ENCODE measurements around the gene TMEM86A.

Gene TMEM86A

GRCh38 chr11:18741783-18742182, 43.2 kb downstream of the TMEM86A start:
- in situ Hi-C loops (cut with MboI; ENCODE audit: low sequenced_read_pairs) = loop anchor here (25.0 kb wide), 1 partner anchor 204 kb away; the partner anchor contains the start of gene TSG101
- no peak overlapping the region for H3K4me3 ChIP-seq

DNA sequence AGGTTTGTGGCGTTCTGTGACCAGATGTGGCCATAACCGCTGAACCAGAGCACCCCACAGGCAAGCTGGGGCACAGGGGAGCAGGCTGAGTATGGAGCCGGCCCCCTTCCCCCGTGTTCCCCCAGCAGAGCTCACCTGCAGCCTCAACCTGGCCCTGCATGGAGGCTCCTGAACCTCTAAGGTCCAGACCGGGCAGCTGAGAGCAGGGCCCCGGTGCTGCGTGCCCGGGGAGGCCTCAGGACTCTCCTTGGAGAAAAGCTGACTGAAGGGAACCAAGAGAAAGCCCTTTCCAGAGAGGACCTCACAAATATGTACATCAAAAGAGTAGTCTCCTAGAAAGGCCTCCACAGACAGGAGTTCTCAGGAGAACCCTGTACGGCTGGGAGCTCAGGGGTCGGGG, 44.8 kb downstream of the TMEM86A start:
- Histone ChIP-seq H3K9me3 (no peaks in the 10 kb centered on the region), H3K4me3 (no peak overlapping the region), H3K27me3 (ENCODE audit: low read depth) (no peaks in the 10 kb centered on the region), H3K36me3 (replicated peaks) (no peaks in the 10 kb centered on the region), H3K4me1 (no peaks in the 10 kb centered on the region)
- in situ Hi-C loops (cut with MboI; ENCODE audit: low sequenced_read_pairs) = loop anchor here (25.0 kb wide), 1 partner anchor 206 kb away; the partner anchor contains the start of gene TSG101
- no peak for DNase-seq (ENCODE audit: low spot score in 2 of 2)

More at GRCh38 chr11:18741783-18742182, 43.2 kb downstream of the TMEM86A start:
- no peaks in the 10 kb centered on the region for H3K27me3 ChIP-seq (ENCODE audit: low read depth)
- H3K9me3 ChIP-seq = no peaks in the 10 kb centered on the region
- no peaks in the 10 kb centered on the region for H3K4me1 ChIP-seq
- H3K36me3 ChIP-seq (replicated peaks) = no peaks in the 10 kb centered on the region
- DNase-seq (ENCODE audit: low spot score in 2 of 2) = no peak

DNA sequence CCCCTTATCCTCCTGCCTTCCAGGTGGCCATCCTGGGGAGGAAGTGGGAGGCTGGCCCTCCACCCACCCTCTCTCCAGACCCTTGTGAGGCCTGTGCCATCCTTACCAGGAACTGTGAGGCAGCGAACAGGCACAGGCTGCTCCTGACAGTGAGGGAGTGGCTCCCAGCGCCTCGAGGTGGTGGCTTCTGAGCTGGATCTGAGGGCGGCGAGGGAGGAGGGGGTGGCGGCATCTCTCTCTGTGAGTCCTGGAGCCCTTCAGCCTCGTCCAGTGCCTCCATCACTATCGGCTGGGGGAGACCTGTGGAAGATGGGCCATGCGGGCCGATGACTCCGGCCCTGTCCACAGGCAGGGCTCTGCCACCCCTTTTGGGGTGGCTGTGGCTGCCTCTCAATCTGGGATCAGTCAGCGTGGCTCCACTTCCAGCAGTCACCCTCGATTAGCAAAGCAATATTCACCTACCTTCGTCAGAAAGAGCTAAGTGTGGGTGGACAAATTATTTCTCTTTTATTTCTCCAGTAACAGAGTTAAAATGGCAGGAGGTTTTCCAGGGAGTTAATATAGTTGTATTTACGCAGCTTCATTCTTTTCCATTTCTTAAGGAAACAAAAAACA, 45.4 kb downstream of the TMEM86A start:
- in situ Hi-C loops (cut with MboI; ENCODE audit: low sequenced_read_pairs) = loop anchor here (25.0 kb wide), 1 partner anchor 207 kb away; the partner anchor contains the start of gene TSG101
- no peaks in the 10 kb centered on the region for H3K4me1 ChIP-seq
- no peaks in the 10 kb centered on the region for H3K27me3 ChIP-seq (ENCODE audit: low read depth)
- no peak for DNase-seq (ENCODE audit: low spot score in 2 of 2)
- no peaks in the 10 kb centered on the region for H3K36me3 ChIP-seq (replicated peaks)
- H3K9me3 ChIP-seq = no peaks in the 10 kb centered on the region
- H3K4me3 ChIP-seq = no peak overlapping the region

DNA sequence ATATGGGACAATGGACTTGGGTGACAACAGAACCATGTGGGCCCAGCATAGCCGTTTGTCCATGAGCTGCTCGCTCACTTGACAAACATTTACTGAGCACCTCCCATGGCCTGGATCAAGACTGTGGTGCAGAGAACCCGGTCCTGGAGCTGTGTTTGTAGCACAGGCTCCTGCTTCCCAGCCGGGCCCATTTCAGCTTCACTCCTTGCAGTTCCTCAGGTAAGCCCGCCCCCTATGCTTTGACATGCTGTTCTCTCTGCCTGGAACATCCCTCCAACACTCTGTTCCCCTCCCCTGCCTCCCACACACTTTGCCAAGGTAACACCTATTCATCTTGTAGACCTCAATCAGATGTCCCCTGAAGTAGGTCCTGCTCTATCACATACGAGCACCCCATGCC, 46.7 kb downstream of the TMEM86A start:
- in situ Hi-C loops (cut with MboI; ENCODE audit: low sequenced_read_pairs) = loop anchor here (25.0 kb wide), 1 partner anchor 208 kb away; the partner anchor contains the start of gene TSG101
- Histone ChIP-seq H3K4me1 (no peaks in the 10 kb centered on the region), H3K27me3 (ENCODE audit: low read depth) (no peaks in the 10 kb centered on the region), H3K9me3 (no peaks in the 10 kb centered on the region), H3K36me3 (replicated peaks) (no peaks in the 10 kb centered on the region), H3K4me3 (no peak overlapping the region)
- no peak for DNase-seq (ENCODE audit: low spot score in 2 of 2)

DNA sequence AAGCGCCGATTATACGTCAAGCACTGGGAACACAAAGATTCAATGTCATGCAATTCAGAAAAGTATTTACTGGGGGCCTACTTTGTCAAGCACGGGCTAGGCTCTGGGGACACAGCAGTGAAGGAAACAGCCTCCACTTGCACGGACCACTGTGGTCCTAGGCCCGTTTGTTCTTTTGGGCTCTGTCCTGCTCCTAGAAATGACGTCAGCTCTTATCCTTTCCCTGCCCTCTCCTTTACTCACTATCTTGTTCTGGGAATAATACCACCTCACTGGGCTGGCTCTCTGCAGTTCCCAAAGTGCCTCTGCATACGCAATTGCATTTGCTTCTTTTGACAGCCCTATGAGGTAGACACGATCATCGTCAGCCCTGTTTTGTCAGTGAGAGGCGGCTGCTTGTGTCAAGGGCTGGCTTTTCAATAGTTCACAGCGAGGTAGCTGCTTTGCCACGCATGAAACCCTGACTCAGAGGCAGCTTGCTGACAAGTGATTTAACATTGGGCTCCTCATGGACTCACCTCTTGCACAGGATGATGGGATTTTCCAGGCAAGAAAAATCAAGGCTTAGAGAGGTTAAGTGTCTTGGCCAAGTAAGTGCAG, 50.3 kb downstream of the TMEM86A start:
- Histone ChIP-seq H3K36me3 (replicated peaks) (no peaks in the 10 kb centered on the region), H3K27me3 (ENCODE audit: low read depth) (no peaks in the 10 kb centered on the region; the same call in 1 of the 2 replicates), H3K4me3 (no peak overlapping the region), H3K9me3 (no peaks in the 10 kb centered on the region), H3K4me1 (no peaks in the 10 kb centered on the region)
- in situ Hi-C loops (cut with MboI; ENCODE audit: low sequenced_read_pairs) = loop anchor here (25.0 kb wide), 1 partner anchor 212 kb away; the partner anchor contains the start of gene TSG101
- DNase-seq (ENCODE audit: low spot score in 2 of 2) = no peak

- Histone ChIP-seq H3K9me3 (no peaks in the 10 kb centered on the region), H3K4me3 (no peak overlapping the region), H3K4me1 (no peaks in the 10 kb centered on the region), H3K27me3 (ENCODE audit: low read depth) (no peaks in the 10 kb centered on the region; the same call in 1 of the 2 replicates), H3K36me3 (replicated peaks) (no peaks in the 10 kb centered on the region)
- in situ Hi-C loops (cut with MboI; ENCODE audit: low sequenced_read_pairs) = loop anchor here (25.0 kb wide), 1 partner anchor 212 kb away; the partner anchor contains the start of gene TSG101
- no peak for DNase-seq (ENCODE audit: low spot score in 2 of 2)
Observed at GRCh38 chr11:18749681-18750319, 51.2 kb downstream of the TMEM86A start.

GRCh38 chr11:18750944-18751343, 52.4 kb downstream of the TMEM86A start:
- H3K4me3 ChIP-seq = no peak overlapping the region

GRCh38 chr11:18752502-18752901, 53.9 kb downstream of the TMEM86A start:
- Histone ChIP-seq H3K36me3 (replicated peaks) (no peaks in the 10 kb centered on the region), H3K4me1 (no peaks in the 10 kb centered on the region), H3K4me3 (no peak overlapping the region), H3K27me3 (ENCODE audit: low read depth) (peaks cover 4% of the 10 kb centered on the region), H3K9me3 (no peaks in the 10 kb centered on the region)
- in situ Hi-C loops (cut with MboI; ENCODE audit: low sequenced_read_pairs) = no loop called here
- no peak for DNase-seq (ENCODE audit: low spot score in 2 of 2)

More at GRCh38 chr11:18750944-18751343, 52.4 kb downstream of the TMEM86A start:
- no peaks in the 10 kb centered on the region for H3K4me1 ChIP-seq
- H3K36me3 ChIP-seq (replicated peaks) = no peaks in the 10 kb centered on the region
- H3K27me3 ChIP-seq (ENCODE audit: low read depth) = no peaks in the 10 kb centered on the region; the same call in 1 of the 2 replicates
- no peak for DNase-seq (ENCODE audit: low spot score in 2 of 2)
- in situ Hi-C loops (cut with MboI; ENCODE audit: low sequenced_read_pairs) = no loop called here
- no peaks in the 10 kb centered on the region for H3K9me3 ChIP-seq

- Histone ChIP-seq H3K4me3 (no peak overlapping the region), H3K27me3 (ENCODE audit: low read depth) (peaks cover 4% of the 10 kb centered on the region), H3K9me3 (no peaks in the 10 kb centered on the region), H3K4me1 (no peaks in the 10 kb centered on the region), H3K36me3 (replicated peaks) (no peaks in the 10 kb centered on the region)
- in situ Hi-C loops (cut with MboI; ENCODE audit: low sequenced_read_pairs) = no loop called here
- no peak for DNase-seq (ENCODE audit: low spot score in 2 of 2)
Observed at GRCh38 chr11:18754308-18754707, 55.7 kb downstream of the TMEM86A start.

All from HAP-1 (cell line).